Measurements from ENCODE around the gene SLC1A2.

GRCh38 chr11:35295751-35296150 lies 123.6 kb downstream of the SLC1A2 start:
- TF ChIP-seq LEF1 (IDR thresholded peaks at IDR 0.05; ENCODE audit: borderline replicate concordance) (no peak), HDGF (IDR thresholded peaks at IDR 0.05; ENCODE audit: borderline replicate concordance) (no peak), ZNF384 (IDR thresholded peaks at IDR 0.05) (no peak), FOXM1 (IDR thresholded peaks at IDR 0.05; ENCODE audit: borderline replicate concordance) (no peak), NFRKB (IDR thresholded peaks at IDR 0.05) (no peak), BHLHE40 (IDR thresholded peaks at IDR 0.05; ENCODE audit: borderline replicate concordance) (no peak), SP1 (IDR thresholded peaks at IDR 0.05) (no peak), PKNOX1 (IDR thresholded peaks at IDR 0.05) (no peak), FOXA1 (IDR thresholded peaks at IDR 0.05) (no peak), FOXK2 (IDR thresholded peaks at IDR 0.05) (no peak), TARDBP (IDR thresholded peaks at IDR 0.05) (no peak), ARNT (IDR thresholded peaks at IDR 0.05) (no peak)

Data from HEK293T (cell line).